ENCODE results near the gene GRIK4. TPM values are rescaled to one million over a fixed set of nuclear protein-coding genes. Genes with fewer than 3 reads are reported as not detected.

The GRIK4 gene
- total RNA-seq, 1 donor from 2014 or later = 2.2 TPM

DNA sequence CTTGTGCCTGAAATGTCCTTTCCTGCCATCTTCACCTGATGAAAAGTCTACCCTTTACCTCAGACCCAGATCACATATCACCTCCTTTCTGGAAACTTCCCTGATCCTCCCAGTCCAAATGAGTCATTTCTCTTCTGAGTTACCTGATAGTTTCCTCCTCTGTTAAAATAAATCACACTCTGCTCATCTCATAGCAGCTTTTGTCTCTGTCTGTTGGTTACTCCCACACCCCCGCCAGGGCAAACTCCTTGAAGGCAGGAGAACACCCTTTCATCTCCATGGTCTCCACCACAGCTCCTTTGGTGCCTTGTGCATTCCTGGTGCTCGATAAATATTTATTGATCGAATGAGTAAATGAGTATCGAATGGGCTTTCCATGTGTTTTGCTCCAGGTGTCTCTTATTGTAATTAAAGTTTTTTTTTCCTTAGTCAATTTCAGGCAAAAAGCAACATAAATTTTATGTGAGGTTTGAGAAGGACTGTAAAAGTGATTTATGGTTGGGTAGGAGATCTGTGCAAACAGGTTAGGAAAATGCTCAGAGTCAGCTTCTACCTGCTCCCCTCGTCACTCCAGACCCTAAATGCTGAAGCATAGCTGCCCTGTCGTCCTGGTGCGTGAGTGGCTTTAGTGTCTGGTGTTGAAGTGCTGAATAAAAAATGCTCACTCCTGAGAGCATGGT lies 178.2 kb downstream of the GRIK4 start:
- DNase-seq (ENCODE audit: low spot score in 2 of 2, unreplicated experiment in 2 of 2) = no peak
- no peak for TF ChIP-seq CTCF (IDR thresholded peaks at IDR 0.05; ENCODE audit: unreplicated experiment)
- no peaks in the 10 kb centered on the region for H3K36me3 Mint-ChIP-seq
- no peak overlapping the region for H3K27ac Mint-ChIP-seq
- H3K9me3 Mint-ChIP-seq = no peaks in the 10 kb centered on the region
- H3K27me3 Mint-ChIP-seq (ENCODE audit: low read depth) = peaks cover 51% of the 10 kb centered on the region
- H3K4me1 Mint-ChIP-seq = peaks cover 12% of the 10 kb centered on the region
- no peak overlapping the region for H3K4me3 Mint-ChIP-seq

DNA sequence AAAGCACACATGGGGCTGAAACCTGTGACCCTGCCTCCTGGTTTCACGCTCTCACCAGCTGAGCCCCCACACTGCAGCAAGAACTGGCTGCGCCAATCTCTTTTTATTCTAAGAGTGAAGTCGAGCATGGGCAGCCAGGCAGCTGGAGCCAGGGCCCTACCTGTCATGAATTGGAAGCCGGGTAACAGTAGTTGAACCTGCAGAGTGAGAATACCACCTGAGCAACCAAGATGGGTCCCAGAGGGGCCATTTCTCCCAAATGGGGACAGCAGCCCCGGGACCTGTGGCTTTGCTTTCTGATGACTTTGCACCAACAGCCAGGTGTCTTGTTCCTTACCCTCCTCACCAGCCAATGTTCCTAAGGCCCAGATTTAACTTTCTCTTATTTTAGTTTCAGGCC lies 178.9 kb downstream of the GRIK4 start:
- TF ChIP-seq CTCF (IDR thresholded peaks at IDR 0.05; ENCODE audit: unreplicated experiment) = no peak
- H3K27me3 Mint-ChIP-seq (ENCODE audit: low read depth) = peaks cover 47% of the 10 kb centered on the region

GRCh38 chr11:120694726-120695125 lies 183.2 kb downstream of the GRIK4 start:
- TF ChIP-seq CTCF (IDR thresholded peaks at IDR 0.05; ENCODE audit: unreplicated experiment) = no peak
- H3K4me1 Mint-ChIP-seq = peaks cover 9% of the 10 kb centered on the region
- DNase-seq (ENCODE audit: low spot score in 2 of 2, unreplicated experiment in 2 of 2) = no peak
- no peaks in the 10 kb centered on the region for H3K9me3 Mint-ChIP-seq
- no peaks in the 10 kb centered on the region for H3K36me3 Mint-ChIP-seq
- no peak overlapping the region for H3K4me3 Mint-ChIP-seq
- peaks cover 20% of the 10 kb centered on the region for H3K27me3 Mint-ChIP-seq (ENCODE audit: low read depth)
- H3K27ac Mint-ChIP-seq = no peak overlapping the region

More for the DNA sequence above, 178.9 kb downstream of the GRIK4 start:
- no peaks in the 10 kb centered on the region for H3K9me3 Mint-ChIP-seq
- no peak for DNase-seq (ENCODE audit: low spot score in 2 of 2, unreplicated experiment in 2 of 2)
- no peak overlapping the region for H3K4me3 Mint-ChIP-seq
- H3K27ac Mint-ChIP-seq = no peak overlapping the region
- peaks cover 12% of the 10 kb centered on the region for H3K4me1 Mint-ChIP-seq
- no peaks in the 10 kb centered on the region for H3K36me3 Mint-ChIP-seq

- no peaks in the 10 kb centered on the region for H3K36me3 Mint-ChIP-seq
These were observed 183.9 kb downstream of the GRIK4 start for GRCh38 chr11:120695426-120695825.

GRCh38 chr11:120695939-120696338 lies 184.4 kb downstream of the GRIK4 start:
- no peak overlapping the region for H3K27ac Mint-ChIP-seq
- H3K36me3 Mint-ChIP-seq = no peaks in the 10 kb centered on the region
- peaks cover under 1% of the 10 kb centered on the region for H3K9me3 Mint-ChIP-seq
- no peak for DNase-seq (ENCODE audit: low spot score in 2 of 2, unreplicated experiment in 2 of 2)
- peaks cover 2% of the 10 kb centered on the region for H3K4me1 Mint-ChIP-seq
- TF ChIP-seq CTCF (IDR thresholded peaks at IDR 0.05; ENCODE audit: unreplicated experiment) = no peak
- H3K4me3 Mint-ChIP-seq = no peak overlapping the region
- peaks cover 17% of the 10 kb centered on the region for H3K27me3 Mint-ChIP-seq (ENCODE audit: low read depth)

More at GRCh38 chr11:120695426-120695825, 183.9 kb downstream of the GRIK4 start:
- DNase-seq (ENCODE audit: low spot score in 2 of 2, unreplicated experiment in 2 of 2) = no peak
- Mint-ChIP-seq H3K9me3 (no peaks in the 10 kb centered on the region), H3K27ac (no peak overlapping the region), H3K27me3 (ENCODE audit: low read depth) (peaks cover 19% of the 10 kb centered on the region), H3K4me3 (no peak overlapping the region), H3K4me1 (peaks cover 7% of the 10 kb centered on the region)
- TF ChIP-seq CTCF (IDR thresholded peaks at IDR 0.05; ENCODE audit: unreplicated experiment) = no peak

Measured in mesothelial cell of epicardium (in vitro differentiated cells).